HG02884 (cell line): ENCODE data around the gene MYH16.
"Not testable (repeated sequence)": the region's sequence is repeated elsewhere in the genome, so short reads cannot be mapped to it uniquely, and the experiment has no call there.

ENCODE experiments used
- ATAC-seq: cut with Tn5 transposase; IDR thresholded peaks from one replicate; pipeline ENCODE4 v1.9.1; 2021; ENCODE audit warnings: mild to moderate bottlenecking, moderate library complexity; ENCODE audit not compliant: unreplicated experiment

MYH16 gene

DNA sequence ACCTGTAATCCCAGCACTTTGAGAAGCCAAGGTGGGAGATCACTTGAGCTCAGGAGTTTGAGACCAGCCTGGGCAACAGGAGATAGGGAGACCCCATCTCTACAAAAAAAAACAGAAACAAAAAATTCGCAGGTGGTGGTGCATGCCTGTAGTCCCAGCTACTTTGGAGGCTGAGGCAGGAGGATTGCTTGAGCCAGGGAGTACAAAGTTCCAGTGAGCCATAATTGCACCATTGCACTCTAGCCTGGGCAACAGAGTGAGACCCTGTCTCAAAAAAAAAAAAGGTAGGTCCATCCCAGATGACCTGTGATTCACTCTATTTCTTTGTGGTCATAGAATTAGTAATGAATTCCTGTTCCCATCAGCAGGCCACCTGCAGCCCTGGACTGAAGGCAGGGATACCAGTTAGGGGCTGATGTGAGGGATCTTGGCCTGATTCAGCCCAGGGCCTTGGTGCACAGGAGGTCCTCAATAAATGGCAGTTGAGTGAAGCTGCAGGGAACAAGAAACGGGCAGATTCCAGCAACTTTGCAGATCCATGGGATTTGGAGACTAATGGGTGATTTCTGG is at the start of gene MYH16:
TSS of gene MYH16 (plus strand) at position 364 of the 570 bp plus-strand sequence.
- ATAC-seq = no peak

DNA sequence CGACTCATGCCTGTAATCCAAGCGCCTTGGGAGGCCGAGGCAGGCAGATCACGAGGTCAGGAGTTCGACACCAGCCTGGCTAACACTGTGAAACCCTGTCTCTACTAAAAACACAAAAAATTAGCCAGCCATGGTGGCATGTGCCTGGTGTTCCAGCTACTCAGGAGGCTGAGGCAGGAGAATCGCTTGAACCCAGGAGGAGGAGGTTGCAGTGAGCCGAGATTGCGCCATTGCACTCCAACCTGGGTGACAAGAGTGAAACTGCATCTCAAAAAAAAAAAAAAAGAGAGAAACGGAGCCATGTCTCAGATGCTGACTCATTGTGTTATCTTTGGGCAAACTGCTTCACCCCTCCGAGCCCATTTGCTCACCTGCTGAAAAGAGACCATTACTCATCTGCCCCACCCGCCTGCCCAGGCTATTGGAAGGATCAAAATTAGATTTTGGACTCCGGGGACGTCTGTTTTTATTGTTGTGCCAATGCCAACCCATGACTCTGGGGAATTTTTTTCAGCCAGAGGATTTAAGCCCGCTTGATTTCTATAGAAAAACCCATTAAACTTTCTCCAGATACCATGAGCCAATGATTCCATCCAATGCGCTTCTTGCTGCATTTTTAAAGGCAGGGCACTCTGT is 48.3 kb upstream of the MYH16 start:
- ATAC-seq = not testable (repeated sequence)

- no peak for ATAC-seq
Observed at GRCh38 chr7:99224899-99225265, 47.8 kb upstream of the MYH16 start.

DNA sequence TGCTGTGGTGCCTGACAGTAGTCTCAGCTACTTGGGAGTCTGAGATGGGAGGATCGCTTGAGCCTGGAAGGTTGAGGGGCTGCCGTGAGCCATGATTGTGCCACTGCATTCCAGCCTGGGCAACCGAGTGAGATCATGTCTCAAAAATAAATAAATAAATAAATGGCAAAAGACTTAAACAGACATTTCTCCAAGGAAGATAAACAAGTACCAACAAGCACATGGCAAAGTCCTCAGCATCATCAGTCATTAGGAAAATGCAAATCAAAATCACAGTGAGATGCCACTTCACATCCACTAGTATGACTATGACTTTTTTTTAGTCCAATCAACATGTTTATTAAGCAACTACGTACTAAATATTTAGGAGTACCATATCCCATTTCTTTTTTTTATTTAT is 43.4 kb upstream of the MYH16 start:
- ATAC-seq = no peak

DNA sequence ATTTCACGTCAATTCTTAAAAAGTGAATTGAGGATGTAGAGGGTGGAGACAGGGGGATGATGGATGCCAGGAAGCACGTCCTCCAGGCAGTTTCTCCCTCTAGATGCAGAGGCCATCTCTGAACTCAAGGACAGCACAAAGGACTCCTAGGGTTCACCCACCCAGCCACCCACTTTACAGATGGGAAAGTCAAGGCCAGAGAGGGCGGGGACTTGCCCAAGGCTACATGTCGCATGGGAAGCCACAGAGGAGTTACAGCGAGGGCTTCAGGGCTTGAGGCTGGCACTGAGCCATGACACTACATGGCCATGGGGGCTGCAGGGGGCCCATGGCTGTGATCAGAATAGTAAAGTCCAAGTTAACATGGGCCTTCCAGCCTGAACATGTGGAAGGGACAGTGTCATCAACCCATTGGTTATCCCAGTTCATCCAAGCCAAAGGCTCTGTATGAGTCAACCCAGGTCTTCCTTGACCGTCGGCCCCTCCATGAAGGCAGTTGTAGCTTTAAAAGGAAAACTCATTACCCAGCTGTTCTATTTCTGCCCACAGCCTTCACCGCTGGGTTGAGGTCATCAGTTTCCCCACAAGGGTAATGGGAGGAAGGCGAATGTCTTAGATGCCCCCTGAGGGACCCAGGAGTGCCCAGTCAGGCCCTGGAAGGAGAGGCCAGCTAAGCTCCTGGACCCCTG is 40.4 kb upstream of the MYH16 start:
- ATAC-seq = no peak

- not testable (repeated sequence) for ATAC-seq
Observed at GRCh38 chr7:99232955-99233354, 39.7 kb upstream of the MYH16 start.

- no peak for ATAC-seq
Observed at GRCh38 chr7:99234185-99234584, 38.5 kb upstream of the MYH16 start.

DNA sequence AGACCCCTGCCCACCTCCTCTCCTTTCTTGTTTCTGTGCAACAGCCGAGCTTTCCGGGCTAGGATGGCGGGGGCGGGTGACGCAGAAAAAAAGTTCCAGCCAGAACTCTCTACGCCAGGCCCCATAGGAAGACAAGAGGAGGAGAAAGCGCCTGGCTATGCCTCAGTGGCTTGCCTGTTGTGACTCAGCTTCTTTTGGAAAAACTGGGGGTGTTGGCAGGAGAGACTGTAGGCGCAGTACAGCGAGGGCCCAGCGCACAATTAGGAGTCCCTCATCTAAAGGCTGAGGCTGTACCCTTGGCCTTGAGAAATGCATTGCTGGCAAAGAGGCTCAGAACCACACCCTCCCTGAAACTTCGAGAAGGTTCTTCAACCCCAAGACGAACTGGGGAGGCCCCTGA is 36.7 kb upstream of the MYH16 start:
- ATAC-seq = no peak

DNA sequence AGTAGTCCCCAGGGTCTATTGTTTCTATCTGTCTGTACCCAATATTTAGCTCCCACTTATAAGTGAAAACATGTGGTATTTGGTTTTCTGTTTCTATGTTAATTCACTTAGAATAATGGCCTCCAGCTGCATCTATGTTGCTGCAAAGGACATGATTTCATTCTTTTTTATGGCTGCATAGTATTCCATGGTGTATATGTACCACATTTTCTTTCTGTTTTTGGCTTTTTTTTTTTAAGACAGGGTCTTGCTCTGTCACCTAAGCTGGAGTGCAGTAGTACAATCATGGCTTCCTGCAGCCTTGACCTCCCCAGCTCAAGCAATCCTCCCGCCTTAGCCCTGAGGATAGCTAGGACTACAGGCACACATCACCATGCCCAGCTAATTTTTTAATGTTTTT is 34.8 kb upstream of the MYH16 start:
- not testable (repeated sequence) for ATAC-seq

DNA sequence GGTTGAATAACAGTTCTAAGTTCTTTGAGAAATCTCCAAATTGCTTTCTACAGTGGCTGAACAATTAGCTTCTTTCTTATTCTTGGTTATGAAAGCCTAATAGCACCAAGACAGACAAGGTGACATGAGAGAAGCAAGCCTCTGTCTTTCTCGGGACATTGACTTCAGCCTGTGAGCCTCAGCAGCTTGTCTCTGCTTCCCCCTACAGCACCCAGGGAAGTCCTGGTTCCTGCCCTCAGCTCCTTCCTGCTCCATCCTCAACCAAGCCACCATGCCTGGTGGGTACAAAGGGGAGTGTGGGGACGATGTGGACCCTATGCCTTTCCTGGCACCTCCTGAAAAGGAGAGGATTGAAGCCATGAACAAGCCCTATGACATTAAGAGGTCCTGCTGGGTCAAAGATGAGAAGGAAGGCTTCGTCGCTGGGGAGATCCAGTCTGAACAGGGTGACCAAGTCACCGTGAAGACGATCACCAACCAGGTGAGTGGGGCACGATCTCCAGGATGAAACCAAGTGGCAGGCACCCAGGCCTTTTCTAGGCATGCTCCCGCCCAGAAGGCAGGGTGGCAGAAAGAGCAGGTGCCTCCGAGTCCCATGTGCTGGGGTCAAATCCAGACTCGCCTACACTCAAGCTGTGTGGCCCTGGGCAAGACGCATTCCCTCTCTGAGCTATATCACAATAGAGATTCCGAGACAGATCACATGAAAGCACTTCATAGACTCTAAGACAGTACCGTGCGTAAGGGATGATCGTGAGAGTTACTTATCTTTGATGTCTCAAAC is 33.9 kb upstream of the MYH16 start:
- ATAC-seq = no peak

DNA sequence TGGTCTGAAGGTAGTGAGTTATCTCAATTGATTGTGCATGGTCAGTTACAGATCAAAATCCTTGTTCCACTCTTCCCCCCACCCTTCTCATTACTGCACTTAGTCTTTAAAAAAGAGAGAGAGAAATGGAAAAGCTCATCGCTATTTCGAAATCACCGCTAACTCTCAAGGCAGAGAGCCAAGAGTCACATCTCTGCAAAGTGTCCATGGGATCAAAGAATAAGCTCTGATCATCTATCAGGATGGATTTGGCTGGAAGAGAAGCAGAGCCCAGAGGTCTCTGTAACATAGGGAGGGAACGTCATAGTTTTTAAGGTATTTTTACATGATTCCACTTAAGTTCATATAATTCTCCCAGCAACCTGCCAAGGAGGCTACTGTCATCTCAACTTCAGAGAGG is 30.0 kb upstream of the MYH16 start:
- ATAC-seq = no peak

GRCh38 chr7:99243751-99244337 is 28.8 kb upstream of the MYH16 start:
- no peak for ATAC-seq

DNA sequence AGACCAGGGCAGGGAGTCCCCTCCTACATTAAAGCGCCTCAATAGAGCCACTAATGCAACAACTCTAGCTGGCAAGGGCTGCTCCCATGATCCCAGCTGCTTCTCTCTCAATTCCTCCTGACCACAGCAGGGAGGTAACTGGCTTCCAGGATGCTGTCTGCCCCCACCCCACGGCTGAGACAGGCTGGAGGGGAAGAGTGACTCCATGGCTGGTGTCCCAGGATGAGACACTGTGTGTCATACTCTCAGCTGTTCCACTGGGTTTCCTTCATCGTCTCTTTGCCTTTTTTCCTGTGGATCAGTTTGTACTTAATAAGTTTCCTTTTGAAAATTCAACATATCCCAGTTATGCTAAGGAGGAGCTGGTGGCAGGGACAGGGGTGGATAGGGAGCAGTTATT is 27.7 kb upstream of the MYH16 start:
- ATAC-seq = no peak

GRCh38 chr7:99248391-99249095 is 24.1 kb upstream of the MYH16 start:
- ATAC-seq = no peak

DNA sequence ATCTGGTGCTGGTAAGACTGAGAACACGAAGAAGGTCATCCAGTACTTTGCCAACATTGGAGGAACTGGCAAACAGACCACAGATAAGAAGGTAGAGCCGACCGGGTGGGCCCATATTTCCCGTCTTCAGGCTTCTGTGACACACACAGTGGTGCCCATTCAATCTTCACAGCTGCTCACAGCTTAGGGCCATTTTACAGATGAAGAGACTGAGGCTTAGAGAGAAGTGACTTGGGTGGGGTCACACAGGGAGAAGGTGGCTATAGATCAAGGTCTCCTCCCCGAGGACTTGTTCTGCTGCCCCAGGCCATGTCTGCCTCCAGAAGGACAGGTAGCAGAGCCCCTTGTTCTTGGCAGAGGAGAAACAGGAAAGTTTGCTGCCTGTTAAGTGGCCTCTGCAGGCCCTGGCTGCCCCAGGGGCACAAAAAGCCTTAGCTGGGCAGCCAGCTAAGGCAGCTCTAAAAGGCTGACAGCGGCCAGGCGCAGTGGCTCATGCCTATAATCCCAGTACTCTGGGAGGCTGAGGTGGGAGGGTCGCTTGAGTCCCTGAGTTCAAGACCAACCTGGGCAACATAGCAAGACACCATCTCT is 22.6 kb upstream of the MYH16 start:
- ATAC-seq = no peak

DNA sequence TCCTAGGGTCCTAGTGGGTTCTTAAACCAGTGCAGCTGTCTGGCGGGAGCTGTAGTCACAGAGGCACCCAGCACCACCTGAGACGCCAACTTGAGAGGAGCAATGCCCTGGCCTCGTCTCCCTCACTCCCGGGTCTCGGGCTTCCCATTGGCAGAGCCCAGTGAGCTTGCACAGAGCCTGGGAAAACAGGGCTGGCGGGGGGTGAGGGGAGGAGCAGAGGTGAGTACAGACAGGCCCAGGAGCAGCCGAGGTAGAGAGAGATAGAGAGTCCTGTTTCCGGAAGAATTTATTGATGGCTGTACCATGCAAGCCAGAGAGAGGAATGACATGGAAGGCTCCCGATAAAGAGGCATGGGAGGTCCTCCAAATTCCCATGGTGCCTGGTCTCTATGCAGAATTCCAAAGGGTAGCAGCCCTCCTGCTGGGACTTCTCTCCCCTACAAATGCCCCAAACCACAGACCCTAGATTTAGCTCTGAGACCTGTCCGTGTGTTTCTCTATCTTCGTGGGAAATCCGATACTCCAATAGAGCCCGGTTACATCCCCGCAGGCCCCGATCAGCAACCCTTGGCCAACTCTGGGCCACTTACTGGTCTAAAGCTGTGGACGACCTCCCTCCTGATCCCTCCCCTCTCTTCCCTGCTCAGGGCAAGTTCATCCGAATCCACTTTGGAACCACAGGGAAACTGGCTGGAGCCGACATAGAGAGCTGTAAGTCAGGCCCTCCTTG is 20.3 kb upstream of the MYH16 start:
- ATAC-seq = no peak

- ATAC-seq = no peak
Observed at GRCh38 chr7:99253369-99253768, 19.3 kb upstream of the MYH16 start.

DNA sequence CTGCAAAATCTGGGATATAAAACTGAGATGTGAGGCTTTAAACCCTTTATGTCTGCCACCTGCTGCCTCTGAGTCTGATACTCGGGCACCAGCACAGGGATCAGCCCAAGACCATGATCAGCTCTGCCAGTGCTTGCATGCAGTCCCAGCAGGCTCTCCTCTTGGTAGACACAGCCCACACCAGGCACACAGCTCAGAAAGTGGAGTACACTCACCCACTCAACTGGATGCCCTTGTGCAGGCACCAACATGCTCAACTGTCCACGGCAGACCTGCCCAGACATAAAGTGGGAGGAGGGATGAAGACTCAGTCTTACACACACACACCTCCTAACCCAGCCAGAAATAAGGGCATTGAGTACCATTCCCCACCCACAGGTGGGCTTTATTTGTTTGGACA is 18.2 kb upstream of the MYH16 start:
- no peak for ATAC-seq

- no peak for ATAC-seq
Observed at GRCh38 chr7:99255463-99255862, 17.2 kb upstream of the MYH16 start.

GRCh38 chr7:99257065-99257464 is 15.6 kb upstream of the MYH16 start:
- no peak for ATAC-seq
